Hematopoietic multipotent progenitor cell treated with erythropoietin and hydrocortisone succinate and interleukin-3 and kit ligand, for 17 days (in vitro differentiated cells): ENCODE results near the gene STARD8.

ENCODE experiments used
- DNase-seq: peaks from one replicate; pipeline ENCODE4 v3.0.0-alpha.2; 2015; ENCODE audit warnings: low spot score

STARD8 gene

GRCh38 chrX:68693481-68694434 is 46.3 kb downstream of the STARD8 start:
- peak; percentile 67 for DNase-seq

- peak; percentile 42 for DNase-seq
These were observed 47.2 kb downstream of the STARD8 start for GRCh38 chrX:68694435-68695205.

GRCh38 chrX:68695206-68695845 is 47.9 kb downstream of the STARD8 start:
- peak; percentile 11 for DNase-seq

- peak; percentile 12 for DNase-seq
These were observed 49.0 kb downstream of the STARD8 start for GRCh38 chrX:68696267-68696990.

- DNase-seq = no peak
These were observed 49.6 kb downstream of the STARD8 start for GRCh38 chrX:68697036-68697435.

- DNase-seq = peak; percentile 15
These were observed 50.1 kb downstream of the STARD8 start for GRCh38 chrX:68697465-68698125.

GRCh38 chrX:68698942-68699341 is 51.5 kb downstream of the STARD8 start:
- no peak for DNase-seq

- DNase-seq = peak; percentile 10
These were observed 52.7 kb downstream of the STARD8 start for GRCh38 chrX:68699960-68700746.

- no peak for DNase-seq
These were observed 55.9 kb downstream of the STARD8 start for GRCh38 chrX:68703369-68703768.

- DNase-seq = no peak
These were observed 56.4 kb downstream of the STARD8 start for GRCh38 chrX:68703846-68704245.

- DNase-seq = no peak
These were observed 58.5 kb downstream of the STARD8 start for GRCh38 chrX:68705986-68706385.

GRCh38 chrX:68708503-68709290 is 61.2 kb downstream of the STARD8 start:
- no peak for DNase-seq

- DNase-seq = peak; percentile 45
These were observed 63.6 kb downstream of the STARD8 start for GRCh38 chrX:68710870-68711576.

- no peak for DNase-seq
These were observed 64.4 kb downstream of the STARD8 start for GRCh38 chrX:68711845-68712244.

GRCh38 chrX:68714856-68715255 is 67.4 kb downstream of the STARD8 start:
- DNase-seq = no peak

- no peak for DNase-seq
These were observed 69.7 kb downstream of the STARD8 start for GRCh38 chrX:68717196-68717595.

GRCh38 chrX:68717663-68718442 is 70.4 kb downstream of the STARD8 start:
- DNase-seq = no peak

GRCh38 chrX:68718443-68718820 is 71.0 kb downstream of the STARD8 start:
- DNase-seq = no peak
